Activated CD8-positive, alpha-beta T cell treated with anti-CD3 and anti-CD28 coated beads for 36 hours (primary cell): ENCODE results near the gene FIBCD1. TPM values are rescaled to one million over a fixed set of nuclear protein-coding genes. Genes with fewer than 3 reads are reported as not detected.

Experiments
- ATAC-seq: fragments of 200-7000 bp; cut with Tn5 transposase; one replicate; pipeline ENCODE4 v1.10.0; 2021; ENCODE audit warnings: mild to moderate bottlenecking, moderate library complexity
- CTCF ChIA-PET: fragments of 350-600 bp; sonication (Branson Sonifier 250); formaldehyde crosslinking; loops from one replicate; lab custom pipeline; 2021; ENCODE audit warnings: antibody characterized with exemption; lab: Charles Lee
- POLR2A ChIA-PET: fragments of 350-600 bp; sonication (Branson Sonifier 250); formaldehyde crosslinking; loops from one replicate; lab custom pipeline; 2021; ENCODE audit warnings: antibody characterized with exemption; lab: Charles Lee
- DNase-seq: peaks from one replicate; pipeline ENCODE4 v3.0.0-alpha.2; 2020
- H3K27ac Mint-ChIP-seq: one replicate; pipeline ENCODE4 v1.8.0; 2021; ENCODE audit warnings: mild to moderate bottlenecking, mixed read lengths
- H3K27me3 Mint-ChIP-seq: one replicate; pipeline ENCODE4 v1.8.0; 2021; ENCODE audit warnings: mixed read lengths
- H3K36me3 Mint-ChIP-seq: one replicate; pipeline ENCODE4 v1.8.0; 2021; ENCODE audit warnings: low read depth, mixed read lengths
- H3K4me1 Mint-ChIP-seq: one replicate; pipeline ENCODE4 v1.8.0; 2021; ENCODE audit warnings: low read depth, mixed read lengths
- H3K4me3 Mint-ChIP-seq: one replicate; pipeline ENCODE4 v1.8.0; 2021; ENCODE audit warnings: mild to moderate bottlenecking, moderate library complexity, mixed read lengths
- H3K9me3 Mint-ChIP-seq: one replicate; pipeline ENCODE4 v1.8.0; 2021; ENCODE audit warnings: mixed read lengths
- intact Hi-C: fragments of 100-400 bp; cut with micrococcal nuclease; formaldehyde crosslinking; loops from one replicate; pipeline ENCODE4 v1.10.0; 2022
- total RNA-seq, 2 experiments: library from RNA; stranded (reverse); gene quantifications; one replicate each; pipeline ENCODE4 v1.2.3, GENCODE V29; 2021
- TF ChIP-seq, protein P1 (sequence below): fragments of 200-600 bp; IDR thresholded peaks from one replicate; pipeline ENCODE4 v1.8.0; 2022; ENCODE audit warnings: antibody characterized with exemption, mild to moderate bottlenecking

FIBCD1 gene
- total RNA-seq, 2 experiments from 2014 or later: not detected

DNA sequence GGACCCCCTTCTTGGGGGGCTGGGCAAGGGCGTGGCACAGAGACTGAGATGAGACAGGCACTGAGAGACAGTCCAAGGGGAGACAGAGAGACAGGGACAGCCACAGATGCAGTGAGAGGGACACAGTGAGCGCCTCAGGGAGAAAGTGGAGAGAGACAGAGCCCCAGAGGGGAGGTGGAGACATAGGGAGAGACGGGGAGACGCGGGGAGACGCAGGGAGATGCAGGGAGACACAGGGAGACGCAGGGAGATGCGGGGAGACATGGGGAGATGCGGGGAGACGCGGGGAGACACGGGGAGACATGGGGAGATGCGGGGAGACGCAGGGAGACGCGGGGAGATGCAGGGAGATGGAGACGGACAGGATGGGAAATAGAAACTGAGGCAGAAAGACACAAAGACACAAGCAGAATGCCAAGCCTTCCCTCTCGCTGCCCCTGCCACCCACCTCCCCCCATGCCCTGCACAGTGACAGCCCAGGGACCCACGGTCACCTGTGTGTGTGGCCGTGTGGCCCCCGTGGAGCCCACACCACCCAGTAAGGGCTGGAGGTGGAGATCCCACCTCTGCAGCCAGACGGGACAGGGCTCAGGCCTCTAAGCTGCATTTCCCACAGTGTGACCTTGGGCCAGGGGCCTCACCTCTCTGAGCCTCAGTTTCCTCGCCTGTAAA is 8.8 kb downstream of the FIBCD1 start:
- DNase-seq (no peak), ATAC-seq (no peak)
- Mint-ChIP-seq H3K36me3 (no peaks in the 10 kb centered on the region), H3K4me3 (no peak overlapping the region), H3K27ac (no peak overlapping the region), H3K4me1 (no peaks in the 10 kb centered on the region), H3K27me3 (peaks cover 18% of the 10 kb centered on the region), H3K9me3 (no peaks in the 10 kb centered on the region)
- intact Hi-C loops: loop anchor here (5.0 to 10.0 kb wide), 2 partner anchors 63 to 225 kb away; no protein-coding TSS in a partner anchor
- TF ChIP-seq, protein P1, sequence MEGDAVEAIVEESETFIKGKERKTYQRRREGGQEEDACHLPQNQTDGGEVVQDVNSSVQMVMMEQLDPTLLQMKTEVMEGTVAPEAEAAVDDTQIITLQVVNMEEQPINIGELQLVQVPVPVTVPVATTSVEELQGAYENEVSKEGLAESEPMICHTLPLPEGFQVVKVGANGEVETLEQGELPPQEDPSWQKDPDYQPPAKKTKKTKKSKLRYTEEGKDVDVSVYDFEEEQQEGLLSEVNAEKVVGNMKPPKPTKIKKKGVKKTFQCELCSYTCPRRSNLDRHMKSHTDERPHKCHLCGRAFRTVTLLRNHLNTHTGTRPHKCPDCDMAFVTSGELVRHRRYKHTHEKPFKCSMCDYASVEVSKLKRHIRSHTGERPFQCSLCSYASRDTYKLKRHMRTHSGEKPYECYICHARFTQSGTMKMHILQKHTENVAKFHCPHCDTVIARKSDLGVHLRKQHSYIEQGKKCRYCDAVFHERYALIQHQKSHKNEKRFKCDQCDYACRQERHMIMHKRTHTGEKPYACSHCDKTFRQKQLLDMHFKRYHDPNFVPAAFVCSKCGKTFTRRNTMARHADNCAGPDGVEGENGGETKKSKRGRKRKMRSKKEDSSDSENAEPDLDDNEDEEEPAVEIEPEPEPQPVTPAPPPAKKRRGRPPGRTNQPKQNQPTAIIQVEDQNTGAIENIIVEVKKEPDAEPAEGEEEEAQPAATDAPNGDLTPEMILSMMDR: no peak
- POLR2A ChIA-PET: no interaction called here
- CTCF ChIA-PET: no interaction called here

DNA sequence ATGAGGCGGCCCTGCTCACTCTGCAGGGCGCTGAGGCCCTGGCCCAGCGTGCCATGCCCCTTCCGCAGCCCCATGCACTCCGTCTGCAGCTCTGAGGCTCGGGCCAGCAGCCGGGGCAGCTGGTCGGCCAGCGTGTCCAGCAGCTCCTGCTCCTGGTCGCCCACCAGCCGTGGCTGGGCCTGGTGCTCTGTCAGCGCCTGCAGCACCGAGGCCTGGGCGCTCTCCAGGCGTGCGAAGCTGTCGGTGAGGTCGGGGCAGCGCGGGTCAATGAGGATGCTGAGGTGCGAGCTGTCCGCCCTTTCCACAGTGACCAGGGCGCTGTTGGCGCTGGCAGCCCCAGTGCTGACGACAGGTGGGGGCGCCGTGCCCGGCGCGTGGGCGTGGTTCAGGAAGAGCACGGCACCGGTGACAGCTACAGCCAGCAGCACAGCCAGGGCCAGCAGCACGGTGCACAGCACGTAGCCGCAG is 9.4 kb downstream of the FIBCD1 start:
- Mint-ChIP-seq H3K36me3 (no peaks in the 10 kb centered on the region), H3K27me3 (peaks cover 11% of the 10 kb centered on the region), H3K4me1 (no peaks in the 10 kb centered on the region), H3K27ac (no peak overlapping the region), H3K4me3 (no peak overlapping the region), H3K9me3 (no peaks in the 10 kb centered on the region)
- ChIA-PET CTCF (no interaction called here), POLR2A (no interaction called here)
- no peak for ATAC-seq
- TF ChIP-seq, protein P1: no peak
- intact Hi-C loops: loop anchor here (5.0 to 10.0 kb wide), 2 partner anchors 62 to 225 kb away; no protein-coding TSS in a partner anchor
- DNase-seq: no peak

DNA sequence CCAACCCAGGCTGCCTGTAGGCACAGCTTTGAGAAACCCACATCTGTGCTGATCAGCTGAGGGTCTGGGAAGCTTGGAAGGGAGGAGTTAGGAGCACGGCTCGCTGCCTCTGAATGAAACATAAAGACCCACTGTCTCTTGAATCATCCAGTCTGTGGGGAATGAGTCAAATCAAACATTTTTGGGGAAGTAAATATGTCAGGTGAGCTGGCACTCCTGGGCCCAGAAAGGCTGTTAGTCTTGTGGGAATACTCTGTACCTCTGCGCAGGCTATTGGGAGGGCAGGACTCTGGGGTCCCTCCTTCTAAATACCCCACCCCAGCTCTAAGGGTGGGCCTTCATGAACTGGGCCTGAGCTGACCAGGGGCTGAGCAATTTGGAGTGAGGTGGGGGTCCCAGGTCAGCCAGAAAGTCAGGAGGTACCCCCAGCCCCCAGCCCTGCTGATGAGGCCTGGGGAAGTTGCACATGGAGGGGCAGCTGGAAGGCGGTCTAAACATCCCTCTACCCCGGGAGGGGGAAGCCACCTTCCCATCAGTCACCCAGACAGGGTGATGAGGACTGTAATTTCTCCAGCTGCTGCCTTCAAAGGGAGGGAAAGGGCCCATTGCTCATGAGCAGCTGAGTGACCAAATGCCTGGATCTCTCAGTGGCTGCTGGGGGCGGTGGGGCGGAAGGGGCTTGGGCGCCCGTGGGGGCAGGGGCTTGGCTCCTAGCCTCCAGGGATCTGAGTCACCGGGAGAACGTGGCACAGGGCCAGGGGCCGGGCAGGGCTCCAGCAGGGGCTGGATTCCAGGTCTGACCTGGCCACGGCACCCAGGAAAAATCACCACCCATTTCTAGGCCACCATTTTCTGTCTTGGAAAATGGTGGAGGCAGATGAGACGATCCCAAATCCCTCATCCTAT is 10.8 kb downstream of the FIBCD1 start:
- DNase-seq (no peak), ATAC-seq (no peak)
- TF ChIP-seq, protein P1: no peak
- ChIA-PET POLR2A (no interaction called here), CTCF (interaction anchor here (1.3 kb wide), 1 partner anchor 70 kb away, joined by 4 read pairs; no protein-coding TSS in a partner anchor)
- H3K27me3 Mint-ChIP-seq: peaks cover 11% of the 10 kb centered on the region
- H3K27ac Mint-ChIP-seq: no peak overlapping the region
- no peaks in the 10 kb centered on the region for H3K4me1 Mint-ChIP-seq
- H3K36me3 Mint-ChIP-seq: no peaks in the 10 kb centered on the region
- no peak overlapping the region for H3K4me3 Mint-ChIP-seq
- H3K9me3 Mint-ChIP-seq: no peaks in the 10 kb centered on the region
- intact Hi-C loops: no loop called here

DNA sequence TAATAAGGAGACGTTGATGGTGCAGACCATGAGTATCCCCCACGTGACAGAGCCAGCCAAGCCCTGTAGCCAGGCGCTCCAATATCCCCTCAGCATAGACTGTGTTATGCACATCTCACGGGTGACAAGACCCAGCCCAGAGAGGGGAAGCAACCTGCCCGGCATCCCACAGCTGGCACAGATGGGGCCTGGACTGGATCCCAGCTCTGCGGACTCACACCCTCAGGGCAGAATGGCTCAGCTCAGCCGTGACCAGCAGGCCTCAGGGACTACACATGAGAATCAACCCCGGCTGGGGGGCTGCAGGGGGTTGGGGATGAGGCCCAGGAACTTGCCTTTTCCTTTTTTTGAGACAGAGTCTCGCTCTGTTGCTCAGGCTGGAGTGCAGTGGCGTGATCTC is 11.7 kb downstream of the FIBCD1 start:
- ChIA-PET POLR2A (no interaction called here), CTCF (interaction anchor here (1.3 to 1.4 kb wide), 2 partner anchors 58 to 71 kb away, joined by 4 read pairs; no protein-coding TSS in a partner anchor)
- no peaks in the 10 kb centered on the region for H3K4me1 Mint-ChIP-seq
- DNase-seq (no peak), ATAC-seq (no peak)
- H3K27me3 Mint-ChIP-seq: peaks cover 7% of the 10 kb centered on the region
- no peak overlapping the region for H3K27ac Mint-ChIP-seq
- H3K36me3 Mint-ChIP-seq: no peaks in the 10 kb centered on the region
- intact Hi-C loops: no loop called here
- TF ChIP-seq, protein P1: no peak
- no peaks in the 10 kb centered on the region for H3K9me3 Mint-ChIP-seq
- H3K4me3 Mint-ChIP-seq: no peak overlapping the region
